HuH-7 (cell line): Measurements from ENCODE around the gene ADRM1.

Experiments used
- DNase-seq: peaks from one replicate; pipeline ENCODE4 v3.0.0; 2011; ENCODE audit warnings: low spot score

Gene ADRM1

DNA sequence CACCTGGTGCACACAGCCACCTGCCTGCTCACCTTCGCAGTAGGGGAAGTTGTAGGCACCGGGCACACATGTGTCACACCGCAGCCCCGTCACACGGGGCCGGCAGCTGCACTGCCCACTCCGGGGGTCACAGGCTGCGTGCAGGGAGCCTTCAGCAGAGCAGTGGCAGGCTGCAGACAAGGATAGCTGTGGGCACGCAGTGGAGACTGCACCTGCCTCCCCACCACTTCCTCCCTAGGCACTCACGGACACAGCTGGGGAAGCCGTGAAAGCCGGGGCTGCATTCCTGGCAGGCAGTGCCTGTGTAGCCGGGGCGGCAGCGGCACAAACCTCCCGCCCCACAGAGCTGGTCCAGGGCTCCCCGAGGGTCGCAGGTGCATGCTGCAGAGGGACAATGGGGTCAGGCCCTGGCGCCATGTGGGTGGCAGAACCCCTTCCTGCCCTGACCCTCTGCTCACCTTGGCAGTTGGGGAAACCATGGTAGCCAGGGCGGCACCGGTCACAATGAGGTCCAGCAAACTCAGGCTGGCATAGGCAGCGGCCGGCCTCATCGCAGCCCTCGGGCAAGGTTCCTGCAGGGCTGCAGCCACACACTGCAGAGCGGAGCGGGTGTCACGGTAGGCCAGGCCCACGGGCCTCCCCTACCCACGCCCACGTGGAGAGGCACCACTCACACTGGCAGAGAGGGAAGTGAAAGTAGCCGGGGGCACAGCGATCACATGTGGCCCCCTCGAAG lies 34.9 kb downstream of the ADRM1 start:
- DNase-seq = no peak

DNA sequence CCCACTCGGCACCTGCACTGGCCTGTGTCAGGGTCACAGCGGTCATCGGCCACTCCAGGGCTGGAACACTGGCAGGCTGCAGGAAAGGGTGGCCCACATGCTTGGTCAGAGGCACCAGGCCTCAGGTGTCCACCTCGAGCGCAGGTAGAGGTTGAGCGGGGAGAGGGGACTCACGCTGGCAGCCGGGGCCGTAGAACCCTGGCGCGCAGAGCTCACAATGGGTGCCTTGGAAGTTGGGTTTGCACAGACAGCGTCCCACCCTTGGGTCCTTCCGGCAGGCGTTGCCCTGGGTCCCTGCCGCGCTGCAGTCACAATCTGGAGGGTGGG lies 35.5 kb downstream of the ADRM1 start:
- no peak for DNase-seq

DNA sequence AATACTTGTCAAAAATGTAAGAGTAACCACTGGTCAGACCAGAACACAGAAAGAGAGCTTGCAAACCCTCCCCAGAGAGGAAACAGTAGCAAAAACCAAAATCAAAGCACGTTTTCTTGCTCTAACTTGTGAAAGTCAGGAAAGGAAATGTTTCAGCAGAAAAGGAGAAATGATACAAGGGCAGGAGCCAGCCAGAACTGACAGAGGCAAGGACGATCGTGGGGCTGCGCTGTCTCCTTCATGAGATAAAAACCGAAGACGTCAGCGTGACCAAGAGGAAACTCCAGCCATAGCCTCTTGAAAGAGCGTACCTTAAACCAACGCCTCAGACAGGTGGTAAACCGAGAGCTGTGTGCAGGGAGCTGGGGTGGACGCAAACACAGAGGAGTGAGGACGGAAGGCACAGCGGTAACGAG lies 36.9 kb downstream of the ADRM1 start:
- no peak for DNase-seq

DNA sequence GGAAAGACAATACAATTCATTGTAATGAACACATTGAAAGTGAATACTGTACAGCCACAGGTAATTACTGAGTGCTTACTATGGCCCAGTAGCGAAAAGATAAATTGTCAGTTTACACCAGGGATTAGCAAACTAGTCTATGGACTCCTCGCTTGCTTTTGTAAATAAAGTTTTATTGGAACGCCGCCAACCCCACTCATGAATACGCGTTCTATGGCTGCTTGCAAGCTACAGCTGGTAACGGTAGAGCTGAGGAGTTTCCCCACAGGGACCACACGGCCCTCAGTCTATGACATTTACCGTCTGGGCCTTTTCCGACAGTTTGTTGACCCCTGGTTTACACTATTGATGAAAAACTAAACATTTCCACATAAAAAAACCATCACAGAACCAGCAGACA lies 40.1 kb downstream of the ADRM1 start:
- DNase-seq = no peak

DNA sequence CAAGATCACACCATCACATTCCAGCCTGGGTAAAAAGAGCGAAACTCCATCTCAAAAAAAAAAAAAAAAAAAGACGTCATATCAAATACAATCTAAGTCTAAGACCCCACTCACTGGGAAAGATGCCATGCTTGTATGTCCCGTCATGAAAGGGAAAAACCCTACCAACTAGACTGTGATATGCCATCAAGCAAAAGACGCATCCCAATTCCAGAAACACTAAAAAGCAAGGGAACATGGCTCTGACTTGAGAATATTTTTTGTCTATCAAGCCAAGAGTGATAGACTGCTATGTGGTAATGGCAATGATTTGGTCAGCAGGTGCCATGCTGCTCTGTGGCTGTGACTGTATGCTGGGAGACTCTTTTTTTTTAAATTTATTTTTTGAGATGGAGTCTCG lies 41.3 kb downstream of the ADRM1 start:
- DNase-seq = no peak

DNA sequence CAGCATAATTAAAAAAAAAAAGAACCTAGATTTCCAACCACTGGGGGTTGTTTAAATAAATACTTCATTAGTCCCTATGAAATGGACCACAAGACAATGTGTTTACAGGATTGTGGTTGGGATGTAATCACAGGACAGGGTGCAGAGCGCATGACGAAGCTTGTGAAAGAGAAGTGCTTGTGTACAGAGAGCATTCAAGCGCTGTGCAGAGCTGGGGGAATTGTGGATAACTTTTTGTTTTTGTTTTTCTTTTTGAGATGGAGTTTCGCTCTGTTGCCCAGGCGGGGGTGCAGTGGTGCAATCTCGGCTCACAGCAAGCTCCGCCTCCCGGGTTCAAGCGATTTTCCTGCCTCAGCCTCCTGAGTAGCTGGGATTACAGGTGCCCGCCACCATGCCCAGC lies 42.0 kb downstream of the ADRM1 start:
- DNase-seq = no peak

DNA sequence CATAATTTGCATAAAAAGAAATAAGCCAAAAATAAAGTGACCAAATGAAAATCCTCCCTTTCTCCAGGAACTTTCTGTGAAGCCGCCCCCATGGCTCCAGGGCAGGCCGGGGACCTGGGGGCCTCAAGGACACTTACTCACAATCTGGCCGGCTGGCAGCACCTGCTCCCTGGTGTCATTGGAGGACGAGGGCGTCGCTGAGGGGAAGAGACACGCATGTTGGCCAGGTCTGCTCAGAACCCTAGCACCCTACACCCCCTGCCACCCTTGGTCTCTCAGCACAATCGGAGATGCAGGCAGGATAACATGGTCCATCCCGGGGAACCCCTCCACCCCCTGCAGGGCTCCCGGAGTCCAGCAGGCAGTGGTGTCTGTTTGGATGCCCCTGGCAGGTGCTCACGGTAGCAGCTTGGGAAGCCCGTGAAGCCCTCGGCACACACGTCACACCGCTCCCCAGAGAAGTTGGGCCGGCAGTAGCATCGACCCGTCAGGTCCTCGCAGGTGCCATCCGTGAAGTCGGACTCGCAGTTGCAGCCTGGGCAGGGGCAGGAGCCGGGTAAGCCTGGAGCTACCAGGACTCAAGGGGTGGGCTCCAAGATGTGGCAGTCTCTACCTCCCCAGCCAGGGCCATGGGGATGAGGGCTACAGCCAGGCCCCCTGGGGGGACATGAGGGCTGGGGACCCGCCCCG lies 43.0 kb downstream of the ADRM1 start:
- no peak for DNase-seq

DNA sequence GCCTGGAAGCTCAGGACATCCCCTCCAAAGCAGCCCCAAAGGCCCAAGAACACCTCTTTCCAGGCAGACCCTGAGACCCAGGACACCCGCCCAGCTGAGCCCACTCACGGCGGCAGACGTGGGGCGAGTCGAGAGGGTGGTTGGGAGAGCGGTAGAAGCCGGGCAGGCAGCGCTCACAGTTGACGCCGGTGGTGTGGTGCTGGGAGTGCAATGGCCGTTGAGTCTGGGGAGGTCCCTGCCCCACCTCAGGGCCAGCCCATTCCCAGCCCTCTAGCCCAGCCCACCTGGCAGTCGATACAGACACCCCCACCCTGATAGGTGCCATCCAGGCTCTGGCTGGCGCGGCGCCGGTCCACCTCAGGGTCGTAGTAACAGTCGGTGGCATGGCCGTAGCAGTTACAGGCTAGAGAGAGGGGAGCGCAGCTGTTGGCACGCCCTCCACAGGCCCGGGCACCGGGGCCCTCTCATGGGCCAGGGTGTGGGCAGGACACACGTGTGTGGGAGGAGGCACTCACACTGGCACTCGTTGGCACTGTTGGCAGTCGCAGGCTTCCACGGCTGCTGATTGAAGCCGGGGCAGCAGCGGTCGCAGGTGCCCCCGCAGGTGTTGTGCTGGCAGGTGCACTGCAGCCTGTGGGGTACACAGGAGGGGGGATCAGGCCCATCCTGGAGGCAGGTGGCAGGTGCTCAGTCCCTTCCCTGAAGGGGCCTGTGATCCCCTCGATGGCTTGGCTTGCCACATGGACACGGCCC lies 43.8 kb downstream of the ADRM1 start:
- no peak for DNase-seq

DNA sequence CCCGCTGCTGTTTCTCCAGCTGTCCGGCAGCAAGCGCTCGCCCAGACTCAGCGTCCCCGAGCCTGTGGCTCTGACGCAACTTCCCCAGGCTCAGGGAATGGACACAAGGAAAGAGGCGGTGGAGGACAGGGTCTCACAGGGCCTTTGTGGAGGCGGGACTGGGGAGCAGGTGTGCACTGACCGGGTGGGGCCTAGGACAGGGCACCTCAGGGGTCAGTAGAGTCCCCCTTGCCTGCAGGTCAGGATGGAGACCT lies 44.3 kb downstream of the ADRM1 start:
- no peak for DNase-seq

DNA sequence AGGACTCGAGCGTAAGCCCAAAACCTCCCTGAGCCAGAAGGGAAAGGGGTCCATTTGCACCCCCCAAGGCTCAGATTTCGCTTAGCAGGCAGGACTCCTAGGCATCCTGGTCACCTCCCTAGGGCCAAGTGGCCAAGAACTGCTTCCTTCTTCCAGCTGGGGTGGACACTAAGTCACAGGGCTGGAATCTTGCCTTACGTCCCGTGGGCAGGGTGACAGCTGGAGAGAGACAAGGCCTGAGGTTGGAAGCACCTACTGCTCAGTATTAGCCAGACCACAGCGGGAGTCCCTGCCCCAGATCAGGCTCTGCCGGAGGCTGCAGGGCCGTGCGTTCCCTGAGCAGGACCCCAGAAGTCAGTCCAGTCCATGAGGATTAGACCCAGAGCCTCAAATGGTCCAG lies 44.6 kb downstream of the ADRM1 start:
- no peak for DNase-seq

DNA sequence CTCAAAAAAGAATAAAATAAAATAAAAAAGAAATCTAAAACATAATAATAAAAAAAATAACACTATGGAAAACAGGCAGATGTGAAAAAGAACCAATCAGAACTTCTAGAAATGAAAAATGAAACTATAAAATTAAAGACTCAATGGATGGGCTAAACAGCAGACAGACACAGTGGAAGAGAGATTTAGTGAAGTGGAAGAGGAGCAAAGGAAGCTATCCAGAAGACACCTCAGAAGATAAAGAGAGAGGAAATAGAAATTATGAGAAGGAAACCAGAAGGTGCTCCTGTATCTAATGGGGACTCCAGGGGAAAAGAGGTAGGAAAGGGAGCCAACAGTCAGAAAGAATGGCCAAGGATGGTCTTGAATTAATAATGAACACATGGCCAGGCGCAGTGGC lies 45.8 kb downstream of the ADRM1 start:
- no peak for DNase-seq

DNA sequence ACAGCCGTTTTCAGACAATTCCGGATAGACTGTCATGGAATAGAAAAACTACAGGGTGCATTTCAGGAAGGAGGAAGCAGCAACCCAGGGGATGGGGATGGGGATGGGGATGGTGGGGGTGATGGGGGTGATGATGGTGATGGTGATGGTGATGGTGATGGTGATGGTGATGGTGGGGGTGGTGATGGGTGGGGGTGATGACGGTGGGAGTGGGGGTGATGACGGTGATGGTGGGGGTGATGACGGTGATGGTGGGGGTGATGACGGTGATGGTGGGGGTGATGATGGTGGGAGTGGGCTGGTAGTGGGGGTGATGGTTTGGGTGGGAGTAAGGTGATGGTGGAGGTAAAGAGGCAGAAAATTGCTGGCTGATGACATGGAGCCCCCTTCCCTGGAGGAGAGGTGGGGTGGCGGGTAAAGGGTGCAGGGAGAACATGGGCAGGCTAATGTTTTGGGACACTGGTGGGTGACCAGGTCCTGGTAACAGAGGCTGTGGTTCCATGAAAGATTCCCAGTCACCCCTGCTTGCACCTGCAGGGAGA lies 46.8 kb downstream of the ADRM1 start:
- DNase-seq = no peak

DNA sequence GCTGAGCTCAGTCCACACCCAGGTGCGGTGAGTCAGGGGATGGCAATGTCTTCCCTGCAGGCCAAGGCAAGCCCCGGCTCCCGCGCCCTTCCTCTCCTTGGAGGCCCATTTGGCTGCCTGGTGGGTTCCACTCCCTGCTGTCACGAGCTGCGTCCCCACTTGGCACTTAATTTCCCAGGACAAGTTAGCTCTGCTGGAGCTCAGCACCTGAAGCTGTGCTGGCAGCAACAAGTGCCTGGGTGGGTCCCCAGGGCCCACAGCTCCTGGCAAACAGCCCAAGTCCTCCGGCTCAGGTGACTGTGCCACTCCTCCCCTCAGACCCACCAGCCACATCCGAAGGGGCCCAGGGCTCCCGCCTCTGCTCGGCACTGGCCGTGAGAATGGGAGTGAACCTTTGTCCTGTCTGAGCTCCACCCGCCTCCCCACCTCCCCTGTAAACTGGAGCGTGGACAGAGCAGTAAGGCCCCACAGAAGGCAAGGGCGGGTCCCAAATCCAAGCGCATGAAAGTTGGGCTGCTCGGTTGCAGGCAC lies 47.4 kb downstream of the ADRM1 start:
- DNase-seq = no peak

DNA sequence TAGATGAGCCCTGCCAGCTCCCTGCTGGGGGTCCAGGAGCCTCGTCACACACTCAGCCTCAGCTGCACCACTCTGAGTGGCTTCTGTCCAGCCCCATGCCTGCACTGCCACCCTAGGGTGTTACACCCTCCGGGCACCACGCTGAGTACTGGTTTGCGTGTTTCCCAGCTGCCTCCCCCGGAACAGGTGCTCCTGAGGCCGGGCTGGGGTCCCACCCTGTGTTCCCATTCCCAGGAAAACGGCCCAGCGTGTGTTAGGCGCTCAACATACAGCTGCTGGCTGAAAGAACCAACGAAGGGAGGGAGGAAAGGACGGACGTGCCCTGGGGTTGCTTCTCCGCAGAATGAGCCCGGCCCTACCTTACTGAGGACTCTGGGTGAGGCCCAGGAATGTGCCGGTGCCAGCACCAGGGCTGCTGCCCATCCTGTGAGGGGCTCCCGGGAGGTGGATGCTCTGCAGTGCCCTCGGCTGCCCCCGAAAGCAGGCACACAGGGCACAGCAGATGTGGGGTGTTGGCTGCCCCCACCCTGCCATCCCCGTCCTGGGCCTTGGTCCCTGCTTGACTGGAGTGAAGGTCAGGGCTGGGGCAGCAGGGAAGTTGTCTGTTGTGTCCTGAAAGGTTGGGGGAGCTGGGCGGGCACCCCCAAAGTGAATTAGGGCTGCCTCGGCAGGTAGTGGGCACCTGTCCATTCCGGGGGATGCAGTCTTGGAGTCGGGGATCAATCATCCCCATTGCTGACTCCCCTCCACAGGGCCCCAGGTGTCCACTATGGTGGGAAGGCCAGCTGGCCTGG lies 48.0 kb downstream of the ADRM1 start:
- DNase-seq = no peak

DNA sequence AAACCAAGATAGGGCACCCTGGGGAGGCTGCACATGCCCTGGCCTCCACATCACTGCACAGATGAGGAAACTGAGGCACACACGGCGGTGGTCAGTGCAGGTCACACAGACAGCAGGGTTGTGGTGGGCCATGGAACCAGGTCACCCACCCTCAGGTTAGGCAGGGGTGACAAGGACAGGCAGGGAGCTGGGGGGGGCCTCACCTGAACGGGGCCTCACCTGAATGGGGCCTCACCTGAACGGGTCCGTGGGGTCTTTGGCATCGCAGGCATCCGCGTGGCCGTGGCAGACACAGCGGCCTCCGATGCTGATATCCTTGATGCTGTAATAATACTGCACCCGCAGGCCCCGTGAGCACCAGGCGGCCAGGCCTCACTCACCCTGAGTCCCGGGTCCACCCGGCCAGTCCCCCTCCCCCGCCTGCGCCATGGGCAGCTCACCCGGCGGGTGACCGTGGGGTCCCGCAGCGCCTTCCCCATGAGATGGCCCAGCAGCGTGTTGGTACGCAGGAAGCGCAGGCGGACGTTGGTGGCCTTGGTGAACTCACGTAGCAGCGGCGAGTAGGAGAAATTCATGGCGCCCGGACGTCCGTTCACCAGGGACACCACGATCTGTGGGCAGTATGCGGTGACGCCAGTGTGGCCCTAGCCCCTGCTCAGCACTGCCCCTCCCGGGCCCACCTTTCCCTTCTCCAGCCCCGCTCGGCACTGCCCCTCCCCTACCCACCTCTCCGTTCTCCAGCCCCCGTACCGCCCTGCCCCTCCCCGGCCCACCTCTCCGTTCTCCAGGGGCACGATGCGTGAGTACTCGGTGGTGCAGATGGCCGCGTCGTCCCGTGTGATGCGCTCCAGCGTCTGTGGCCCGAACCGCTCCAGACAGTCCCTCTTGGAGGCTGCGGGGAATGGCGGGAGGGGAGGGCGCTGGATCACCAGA lies 48.9 kb downstream of the ADRM1 start:
- no peak for DNase-seq

DNA sequence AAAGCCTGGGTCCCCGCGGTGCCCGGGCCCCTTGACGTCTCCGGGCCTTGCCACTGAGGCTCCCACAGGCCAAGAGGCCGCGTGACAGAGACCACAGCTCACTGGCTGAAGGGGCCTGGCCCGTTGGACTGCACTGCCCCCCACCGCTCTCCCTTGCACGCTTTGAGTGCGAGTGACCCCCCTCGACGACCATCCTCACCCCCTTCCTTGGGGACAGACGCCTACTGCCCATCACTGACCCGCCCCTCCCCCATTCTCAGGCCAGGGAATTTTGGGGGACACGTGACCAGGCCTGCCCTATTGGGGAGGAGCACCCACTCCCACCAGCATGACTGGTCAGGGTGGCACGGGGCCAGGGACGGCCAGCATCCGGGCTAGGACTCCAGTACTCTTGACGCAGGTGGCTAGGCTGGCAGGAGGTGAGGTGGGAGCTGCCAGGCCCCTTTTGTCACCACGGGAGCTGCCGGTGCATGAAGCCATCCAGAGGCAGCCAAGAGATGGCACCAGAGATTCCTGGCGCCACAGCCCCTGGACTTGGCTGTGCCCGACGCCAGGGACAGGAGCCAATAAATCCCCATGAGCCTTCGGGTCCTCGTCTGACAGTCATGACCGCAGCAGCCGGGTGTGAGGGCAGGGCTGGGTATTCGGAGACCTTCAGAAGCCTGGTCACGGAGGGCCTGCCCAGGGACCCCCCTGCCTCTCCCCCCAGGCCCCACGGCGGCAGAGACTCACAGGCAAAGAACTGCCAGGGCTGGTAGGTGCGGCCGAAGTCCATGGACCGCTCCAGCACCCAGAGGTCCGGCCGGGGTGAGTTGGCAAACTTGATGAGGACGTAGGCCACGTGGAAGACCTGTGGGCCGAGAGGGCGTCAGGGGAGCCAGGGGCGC lies 49.8 kb downstream of the ADRM1 start:
- DNase-seq = no peak

DNA sequence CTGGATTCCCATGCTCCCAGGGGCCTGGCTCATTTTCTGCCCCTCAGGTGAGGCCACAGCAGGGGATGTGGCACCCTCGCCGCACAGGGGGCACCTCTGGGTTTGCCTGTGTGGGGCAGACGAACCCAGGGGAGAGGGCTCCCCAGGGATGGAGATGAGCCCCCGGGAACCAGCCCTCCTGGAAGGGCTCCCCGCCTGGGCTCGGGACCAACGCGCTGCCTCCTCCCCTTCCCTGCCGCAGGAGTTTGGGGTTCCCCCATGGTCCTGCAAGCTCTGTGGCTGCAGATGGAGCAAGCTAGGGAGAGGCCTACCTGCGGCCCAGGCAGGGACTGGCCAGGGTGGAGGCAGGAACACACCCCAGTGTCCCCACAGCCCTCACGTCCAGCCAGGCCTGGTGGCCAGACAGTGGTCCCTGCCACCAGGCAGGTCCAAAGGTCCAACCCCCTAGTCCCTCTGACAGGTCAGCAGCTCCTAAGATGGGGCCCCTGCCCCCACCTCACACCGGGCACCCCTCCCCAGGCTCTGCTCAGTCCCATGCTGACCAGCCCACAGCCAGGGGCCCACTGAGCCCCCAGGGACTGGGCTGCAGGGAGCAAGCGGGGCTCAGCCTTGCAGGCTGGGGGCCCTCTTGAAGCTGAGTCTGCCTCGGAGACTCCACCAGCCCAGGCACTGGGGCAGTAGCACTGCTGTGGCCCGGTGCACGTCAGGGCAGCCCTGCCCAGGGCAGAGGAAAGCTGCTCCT lies 50.7 kb downstream of the ADRM1 start:
- DNase-seq = no peak

DNA sequence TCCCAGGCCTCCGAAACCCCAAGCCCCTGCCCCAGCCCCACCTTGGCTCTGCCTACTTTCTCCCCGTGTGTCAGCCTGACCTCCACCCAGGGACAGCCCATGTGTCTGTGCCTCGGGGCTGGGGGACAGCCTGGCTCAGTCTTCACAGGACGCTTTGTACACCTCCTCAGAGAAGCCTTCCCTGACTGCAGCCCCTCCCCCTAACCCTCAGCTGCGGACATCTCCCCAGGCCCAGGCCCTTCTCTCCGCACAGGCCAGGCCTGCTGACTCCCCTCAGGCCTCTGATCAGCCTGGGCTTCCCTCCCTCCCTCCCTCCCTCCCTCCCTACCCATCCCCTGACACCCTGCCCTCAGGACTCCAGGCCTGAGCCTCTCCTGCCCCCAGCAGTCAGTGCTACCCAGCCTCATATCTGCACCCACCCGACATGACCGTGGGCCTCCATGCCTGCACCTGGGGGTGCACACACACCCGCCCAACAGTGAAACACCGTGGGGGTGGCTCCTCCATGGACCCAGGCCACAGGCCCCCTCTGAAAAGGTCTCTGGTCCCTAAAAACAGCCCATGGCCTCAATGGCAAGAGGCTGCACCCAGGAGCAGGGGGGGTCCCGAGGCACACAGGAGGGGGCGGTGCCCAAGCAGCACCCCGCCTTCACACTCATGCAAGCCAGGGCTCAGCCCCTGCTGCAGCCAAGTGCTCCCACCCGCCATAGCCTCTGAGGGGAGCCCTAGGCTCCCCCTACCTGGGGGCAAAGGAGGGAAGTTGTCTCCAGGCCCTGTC lies 51.4 kb downstream of the ADRM1 start:
- DNase-seq = no peak
